NCI-H524 treated with DMSO at 0.1 percent for 48 hours (cell line): ENCODE results near the gene CERS2.

Experiments
- DNase-seq: peaks from one replicate; lab custom pipeline; 2025; lab: John Stamatoyannopoulos, UW

The CERS2 gene, protein sequence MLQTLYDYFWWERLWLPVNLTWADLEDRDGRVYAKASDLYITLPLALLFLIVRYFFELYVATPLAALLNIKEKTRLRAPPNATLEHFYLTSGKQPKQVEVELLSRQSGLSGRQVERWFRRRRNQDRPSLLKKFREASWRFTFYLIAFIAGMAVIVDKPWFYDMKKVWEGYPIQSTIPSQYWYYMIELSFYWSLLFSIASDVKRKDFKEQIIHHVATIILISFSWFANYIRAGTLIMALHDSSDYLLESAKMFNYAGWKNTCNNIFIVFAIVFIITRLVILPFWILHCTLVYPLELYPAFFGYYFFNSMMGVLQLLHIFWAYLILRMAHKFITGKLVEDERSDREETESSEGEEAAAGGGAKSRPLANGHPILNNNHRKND

DNA sequence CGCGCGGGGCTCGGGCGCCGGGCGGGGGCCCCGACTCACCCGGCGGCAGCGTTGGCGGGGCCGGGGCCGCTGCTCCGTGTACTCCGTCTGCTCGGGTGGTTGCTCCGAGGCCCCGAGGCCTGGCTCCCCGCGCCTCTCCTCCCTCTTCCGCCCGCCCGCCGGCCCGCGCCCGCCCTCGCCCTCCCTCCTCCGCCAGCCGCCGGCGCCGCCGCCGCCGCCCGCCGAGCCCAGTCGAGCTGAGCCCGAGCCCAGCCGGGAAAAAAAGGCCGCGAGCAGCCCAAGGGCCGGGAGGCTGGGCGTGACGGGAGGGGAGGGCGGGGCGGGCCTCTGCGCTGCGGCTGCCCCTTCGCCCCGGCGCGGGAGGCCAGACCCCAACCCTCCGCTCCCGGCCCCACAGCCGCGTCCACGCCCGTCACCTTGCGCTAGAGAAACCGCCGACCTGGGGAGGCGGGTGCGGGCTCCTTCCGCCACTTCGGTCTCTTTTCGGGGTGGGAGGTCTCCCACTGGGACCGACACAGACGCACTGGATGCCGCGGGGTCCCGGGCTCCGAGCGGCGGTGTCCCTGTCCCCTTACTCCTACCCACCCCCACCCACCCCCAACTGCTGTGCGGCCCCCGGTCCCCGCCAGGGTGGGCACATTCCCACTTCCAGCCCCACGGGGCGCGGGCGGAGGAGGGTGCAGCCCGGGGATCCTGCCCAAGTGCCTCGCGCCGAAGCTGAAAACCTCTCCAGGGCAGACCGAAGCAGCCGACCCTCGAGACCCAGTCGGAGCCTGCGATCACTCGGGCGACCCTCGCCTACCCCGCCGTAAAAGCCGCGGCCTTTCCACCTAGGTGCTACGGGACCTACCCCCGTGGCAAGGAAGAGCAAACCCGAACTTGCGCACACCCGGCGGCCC is at the start of gene CERS2:
CERS2 (minus strand) TSS at position 256 of the 899 bp plus-strand sequence. CDS start 5,745 bp downstream, outside the sequence.
- DNase-seq: no peak

DNA sequence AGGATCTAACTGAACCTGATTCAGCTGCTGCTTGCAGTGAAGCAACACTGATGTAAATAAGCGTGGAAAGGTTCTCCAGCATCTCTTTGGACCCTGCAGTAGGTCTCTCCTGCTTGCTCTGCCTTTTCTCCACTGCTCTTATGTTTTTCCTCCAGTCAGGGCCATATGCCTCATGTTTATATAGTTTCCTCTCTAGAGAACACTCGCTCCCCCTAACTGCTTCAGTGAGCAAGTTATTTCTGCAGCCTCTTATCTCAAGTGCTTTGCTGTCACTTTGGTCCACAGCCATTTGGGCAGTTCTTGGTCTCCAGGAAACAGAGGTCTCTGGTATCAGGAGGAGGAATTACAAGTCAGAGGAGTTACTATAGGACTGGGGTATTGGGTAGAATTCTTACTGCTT is 38.9 kb upstream of the CERS2 start:
- DNase-seq: peak; percentile 42

DNA sequence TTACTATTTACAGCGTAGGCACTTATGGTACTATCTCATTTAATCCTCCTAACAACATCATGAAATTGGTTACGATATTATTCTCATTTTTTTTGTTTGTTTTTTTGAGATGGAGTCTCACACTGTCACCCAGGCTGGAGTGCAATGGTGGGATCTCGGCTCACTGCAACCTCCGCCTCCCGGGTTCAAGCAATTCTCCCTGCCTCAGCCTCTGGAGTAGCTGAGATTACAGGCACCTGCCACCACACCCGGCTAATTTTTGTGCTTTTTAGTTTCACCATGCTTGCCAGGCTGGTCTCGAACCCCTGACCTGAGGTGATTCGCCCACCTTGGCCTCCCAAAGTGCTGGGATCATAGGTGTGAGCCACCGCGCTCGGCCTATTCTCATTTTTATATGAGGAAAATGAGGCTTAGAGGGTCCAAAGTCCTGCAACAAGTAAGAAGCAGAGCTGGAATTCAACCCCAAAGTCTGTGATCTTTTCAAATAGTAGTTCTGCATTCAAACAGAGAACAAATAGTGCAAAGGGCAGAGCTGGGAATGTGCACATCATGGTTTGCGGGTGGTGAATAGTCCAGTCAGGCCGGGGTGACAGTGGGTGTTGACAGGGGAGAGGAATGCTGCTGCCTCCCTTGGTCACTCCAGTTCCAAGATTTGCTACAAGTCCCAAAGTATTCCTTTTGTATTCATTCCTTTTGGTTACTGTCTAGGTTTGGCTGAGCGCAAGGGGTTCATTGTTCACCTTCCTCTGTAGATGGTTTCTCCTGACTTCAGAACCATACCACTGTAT is 38.2 kb upstream of the CERS2 start:
- DNase-seq: no peak

DNA sequence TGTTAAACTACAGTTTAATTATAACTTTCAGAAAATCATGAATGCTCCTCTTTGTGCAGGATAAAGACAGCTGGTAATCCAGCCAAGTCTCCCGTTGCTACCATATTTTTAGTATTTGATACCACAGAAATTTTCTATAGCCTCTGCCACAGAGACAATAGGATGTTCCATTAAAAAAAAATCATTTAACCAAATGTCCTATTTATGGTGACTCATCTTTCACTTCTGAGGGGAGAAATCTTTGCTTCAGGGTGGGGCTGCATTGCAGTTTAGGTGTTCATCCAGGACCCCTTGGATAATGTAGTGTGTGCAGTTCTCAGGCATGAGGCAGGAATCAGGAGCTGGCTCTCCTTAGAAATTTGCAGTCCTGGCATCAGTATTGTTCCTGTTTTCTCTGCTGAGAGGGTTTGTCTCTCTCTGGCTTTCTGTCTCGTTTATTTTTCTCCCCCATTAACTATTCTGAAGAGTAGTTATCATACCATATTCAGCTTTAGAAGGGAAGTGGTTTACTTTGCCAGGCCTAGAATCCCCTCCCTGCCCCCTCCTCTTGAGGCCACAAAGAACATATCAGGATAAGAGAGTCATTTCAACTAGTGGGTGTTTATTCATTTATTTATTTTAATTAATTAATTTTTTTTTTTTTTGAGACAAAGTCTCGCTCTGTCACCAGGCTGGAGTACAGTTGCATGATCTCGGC is 36.7 kb upstream of the CERS2 start:
- DNase-seq: no peak

DNA sequence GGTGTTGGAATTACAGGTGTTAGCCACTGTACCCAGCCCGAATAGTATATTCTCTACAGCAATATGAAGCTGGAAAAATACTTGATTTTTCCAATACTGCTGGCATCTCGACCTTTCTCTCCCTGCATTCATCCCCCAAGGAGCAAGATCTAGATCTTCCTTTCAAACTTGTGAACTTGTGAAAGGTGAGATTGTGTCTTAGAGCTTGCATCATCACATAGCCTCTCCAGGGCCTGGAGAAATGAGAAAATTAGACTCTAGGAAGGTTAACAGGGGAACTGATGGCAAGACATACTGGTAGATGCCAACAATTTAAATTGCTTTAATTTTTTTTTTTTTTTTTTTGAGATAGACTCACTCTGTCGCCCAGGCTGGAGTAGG is 35.7 kb upstream of the CERS2 start:
- DNase-seq: no peak

DNA sequence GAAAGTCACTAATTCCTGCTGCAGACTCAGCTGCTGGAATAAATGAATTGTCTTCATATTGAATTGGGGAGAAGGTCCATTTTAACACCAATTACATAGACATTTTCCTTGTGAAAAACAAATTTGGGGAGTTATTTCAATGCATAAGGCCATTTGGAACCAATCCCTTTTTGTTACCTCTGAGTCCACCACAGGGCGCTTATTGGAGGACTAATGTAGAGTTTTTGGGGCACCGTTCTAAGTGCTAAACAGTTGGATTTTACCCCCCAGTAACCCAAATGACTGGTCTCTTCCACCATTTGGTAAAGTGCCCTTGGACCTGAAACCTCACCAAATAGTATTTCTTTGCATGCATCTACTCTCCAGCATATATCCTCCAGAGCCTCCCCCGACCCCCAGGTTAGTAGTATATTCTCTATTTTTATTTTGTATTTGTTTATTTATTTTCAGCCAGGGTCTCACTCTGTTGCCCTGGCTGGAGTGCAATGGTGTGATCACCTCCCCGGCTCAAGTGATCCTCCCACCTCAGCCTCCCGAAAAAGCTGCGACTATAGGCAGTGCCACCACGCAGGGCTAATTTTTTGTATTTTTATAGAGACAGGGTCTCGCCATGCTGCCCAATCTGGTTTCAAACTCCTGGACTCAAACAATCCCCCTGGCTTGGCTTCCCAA is 35.2 kb upstream of the CERS2 start:
- DNase-seq: no peak

DNA sequence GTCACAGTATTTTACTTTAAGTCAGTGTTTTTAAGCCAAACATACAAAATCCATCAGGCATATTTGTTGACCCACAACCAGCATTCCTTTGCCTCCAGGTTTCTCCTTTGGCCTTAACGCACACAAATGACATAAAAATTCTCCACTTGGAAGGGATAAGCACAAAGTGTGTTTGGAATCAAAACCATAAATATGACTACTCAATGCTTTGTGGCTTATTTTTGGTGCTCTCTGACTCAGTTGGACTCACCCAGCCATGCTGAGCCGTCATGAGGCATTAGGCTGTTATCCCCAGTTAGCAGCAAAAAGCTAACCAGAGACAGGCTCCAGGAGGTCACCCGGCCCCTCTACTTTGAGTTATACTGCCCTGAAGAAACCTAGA is 34.6 kb upstream of the CERS2 start:
- no peak for DNase-seq

DNA sequence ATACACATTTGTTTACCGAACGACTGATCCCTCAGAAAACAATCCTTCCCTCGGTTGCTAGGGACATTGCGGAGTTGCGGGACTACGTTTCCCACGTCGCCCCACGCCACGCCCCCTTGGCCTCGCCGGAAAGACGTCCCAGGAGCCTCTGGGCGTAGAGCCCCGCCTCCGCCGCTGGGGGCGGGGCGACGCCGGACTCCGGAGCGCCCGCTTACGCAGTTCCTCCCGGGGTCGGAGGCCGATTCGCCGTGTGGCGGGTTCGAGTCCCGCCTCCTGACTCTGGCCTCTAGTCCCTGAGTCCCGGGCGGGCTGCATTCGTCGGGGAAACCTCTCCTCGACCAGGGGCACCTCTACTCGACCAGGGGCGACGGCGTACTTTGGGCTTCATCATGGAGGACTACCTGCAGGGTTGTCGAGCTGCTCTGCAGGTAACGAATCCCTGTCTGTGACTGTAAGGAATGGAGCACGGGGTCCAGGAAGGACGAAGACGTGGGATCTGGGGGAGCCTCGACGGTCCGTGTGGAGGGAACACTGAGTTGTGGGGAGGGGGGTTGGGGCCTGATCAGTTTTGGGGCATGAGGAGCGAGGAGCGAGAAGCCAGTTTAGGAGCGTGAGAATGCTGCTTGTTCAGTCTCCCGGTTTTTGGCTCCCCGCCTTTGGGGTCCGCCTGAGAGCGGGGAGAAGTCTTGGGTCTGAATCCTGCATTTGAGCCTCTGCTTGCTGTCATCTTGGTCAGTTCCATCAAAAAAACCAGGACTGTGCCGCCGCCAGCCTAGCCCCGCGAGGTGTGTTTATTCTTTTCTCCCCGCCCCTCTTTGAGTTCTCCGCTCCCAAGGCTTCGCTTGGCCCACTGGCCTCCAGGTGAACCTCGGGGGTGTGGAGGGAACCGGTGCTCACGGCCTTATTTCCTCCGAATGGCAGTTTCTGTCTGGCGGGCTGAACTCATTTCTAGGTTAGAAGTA is 33.9 kb upstream of the CERS2 start, which contains the start of gene PRUNE1:
PRUNE1 (plus strand) TSS at position 206 of the 962 bp plus-strand sequence; CDS start at position 390, 184 bp downstream.
- DNase-seq: peak; percentile 37

DNA sequence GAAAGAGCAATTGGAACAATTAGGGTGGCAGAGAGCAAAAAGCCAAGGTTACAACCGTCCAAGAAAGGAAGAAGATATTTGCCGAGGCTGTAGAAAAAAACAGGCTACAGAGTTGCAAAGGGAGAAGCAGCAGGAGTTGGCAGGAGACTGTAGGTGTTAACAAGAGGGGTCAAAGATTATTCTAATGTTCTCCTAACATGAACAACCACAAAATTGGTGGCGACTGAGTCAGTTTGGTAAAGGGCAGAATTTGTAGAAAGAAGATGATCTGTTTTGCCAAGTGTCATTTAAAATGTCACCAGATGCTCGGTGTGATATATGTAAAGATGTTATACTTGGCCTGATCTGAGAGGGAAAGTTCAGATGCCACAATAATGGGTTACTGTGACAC is 33.2 kb upstream of the CERS2 start:
- DNase-seq: no peak

DNA sequence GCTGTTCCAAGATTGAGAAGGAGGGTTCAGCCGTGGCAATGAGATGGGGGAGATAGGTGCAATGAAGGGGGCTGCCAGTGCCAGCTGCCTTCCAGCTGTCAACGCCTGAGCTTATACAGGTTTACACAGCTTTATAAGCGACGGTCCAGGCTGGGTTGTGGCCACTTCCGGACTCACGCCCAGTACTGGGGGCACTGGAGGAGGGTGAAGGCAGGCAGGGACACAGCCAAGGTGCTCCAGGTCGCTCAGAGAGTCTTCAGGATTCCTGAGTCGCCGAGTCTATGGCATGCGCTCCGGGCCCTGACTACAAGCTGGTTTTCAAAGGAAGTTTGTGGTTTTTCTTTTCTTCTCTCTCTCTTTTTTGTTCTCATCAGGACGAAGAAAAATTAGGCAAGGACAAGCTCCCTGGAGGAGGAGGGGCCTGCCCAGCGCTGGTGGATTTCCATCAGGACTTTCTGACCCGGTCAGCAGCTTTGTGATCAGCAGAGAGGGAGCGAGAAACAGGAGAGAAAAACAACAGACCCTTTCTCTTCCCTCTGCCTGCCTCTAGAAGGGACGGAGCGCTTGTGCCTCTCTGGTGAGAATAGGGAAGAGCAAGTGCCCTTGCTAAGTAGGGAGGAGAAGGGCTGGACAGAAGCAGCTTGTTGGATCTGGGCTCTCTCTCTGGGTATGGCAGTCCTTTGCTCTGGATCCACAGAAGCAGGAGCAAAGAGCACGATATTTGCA is 31.9 kb upstream of the CERS2 start, which contains the start of gene MINDY1:
MINDY1 (minus strand) TSS at position 576 of the 726 bp plus-strand sequence. CDS start 4,285 bp downstream, outside the sequence.
- DNase-seq: peak; percentile 28

DNA sequence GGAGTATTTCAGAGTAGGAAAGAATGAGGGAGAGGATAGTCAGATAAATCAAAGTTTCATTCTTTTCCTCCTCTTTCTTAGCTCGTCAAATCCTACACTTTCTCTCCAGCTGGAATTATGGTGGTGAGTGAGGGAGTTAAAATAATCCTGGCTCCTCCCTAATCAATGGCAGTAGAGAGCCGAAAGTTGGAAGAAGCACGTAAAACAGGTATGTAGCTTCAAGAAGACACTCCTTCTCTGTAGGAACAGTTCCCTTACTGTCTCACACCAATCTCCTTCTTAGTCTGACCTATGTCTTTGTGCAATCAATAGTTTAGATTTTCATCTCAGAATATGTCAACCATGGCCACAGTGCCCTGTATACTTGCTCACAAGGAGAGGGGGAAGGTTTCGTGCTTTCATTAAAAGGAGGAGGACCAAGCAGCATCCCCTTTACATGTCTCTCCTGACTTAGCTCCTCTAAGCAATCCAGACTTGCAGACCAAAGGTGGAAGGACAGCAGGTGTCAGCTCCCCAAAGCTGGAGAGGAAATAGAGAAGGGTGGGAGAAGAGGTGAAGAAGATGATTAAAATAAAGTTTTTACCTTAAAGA is 31.2 kb upstream of the CERS2 start:
- no peak for DNase-seq

DNA sequence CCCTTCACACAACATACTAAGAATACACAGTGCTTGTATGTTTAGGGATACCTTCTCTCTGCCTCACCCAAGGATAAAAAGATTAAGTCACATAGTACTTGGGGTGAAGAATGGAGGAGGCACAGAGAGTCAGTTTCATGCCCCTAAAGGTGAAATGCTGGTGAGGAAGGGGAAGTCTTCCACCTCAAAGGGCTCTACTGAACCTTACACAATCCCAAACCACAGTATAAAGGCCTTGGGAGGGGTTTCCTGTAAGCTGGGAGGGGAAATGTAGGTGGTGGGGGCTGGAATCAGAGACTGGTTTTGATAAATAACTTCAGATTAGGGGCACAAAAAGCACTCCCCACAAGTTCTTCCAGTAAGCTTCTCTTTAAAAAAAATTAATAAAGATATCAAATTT is 28.5 kb upstream of the CERS2 start:
- no peak for DNase-seq

DNA sequence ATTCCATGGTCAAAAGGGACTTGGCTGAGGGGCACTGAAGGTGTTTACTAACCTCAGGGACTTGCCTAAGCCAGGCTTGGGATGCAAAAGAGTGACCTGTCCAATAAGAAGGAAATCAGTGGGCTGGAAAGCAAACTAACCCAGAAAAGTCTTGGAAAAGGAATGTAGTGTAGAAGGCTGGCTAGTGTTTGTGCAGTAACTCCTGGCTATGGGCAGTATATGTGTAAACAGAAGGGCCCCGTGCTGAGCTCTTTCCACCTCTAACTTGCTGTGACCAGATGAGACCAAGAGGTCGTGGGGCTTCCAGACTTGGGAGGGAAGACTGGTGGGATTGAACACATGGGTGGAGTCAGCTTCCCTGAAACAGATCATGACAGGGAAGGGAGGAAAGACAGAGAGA is 28.0 kb upstream of the CERS2 start:
- DNase-seq: no peak

DNA sequence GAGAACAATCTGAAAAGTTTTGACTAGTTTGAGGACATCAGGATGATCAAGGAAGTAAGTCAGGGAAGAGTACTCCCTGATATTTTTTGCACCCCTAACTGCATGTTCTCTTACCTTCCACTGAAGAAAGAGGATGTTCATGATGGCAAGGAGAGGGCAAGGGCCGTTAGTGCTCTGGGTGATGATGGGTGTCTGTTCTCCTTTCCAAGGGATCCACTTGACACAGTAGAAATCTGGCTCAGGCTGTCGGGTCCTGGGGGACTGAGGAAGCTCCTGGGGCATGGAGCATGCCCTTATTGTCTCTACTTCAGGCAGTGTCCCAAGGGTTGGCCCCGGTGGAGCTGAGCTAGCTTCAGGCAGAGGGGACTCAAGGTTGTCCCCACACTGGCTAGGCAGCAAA is 27.4 kb upstream of the CERS2 start:
- no peak for DNase-seq

DNA sequence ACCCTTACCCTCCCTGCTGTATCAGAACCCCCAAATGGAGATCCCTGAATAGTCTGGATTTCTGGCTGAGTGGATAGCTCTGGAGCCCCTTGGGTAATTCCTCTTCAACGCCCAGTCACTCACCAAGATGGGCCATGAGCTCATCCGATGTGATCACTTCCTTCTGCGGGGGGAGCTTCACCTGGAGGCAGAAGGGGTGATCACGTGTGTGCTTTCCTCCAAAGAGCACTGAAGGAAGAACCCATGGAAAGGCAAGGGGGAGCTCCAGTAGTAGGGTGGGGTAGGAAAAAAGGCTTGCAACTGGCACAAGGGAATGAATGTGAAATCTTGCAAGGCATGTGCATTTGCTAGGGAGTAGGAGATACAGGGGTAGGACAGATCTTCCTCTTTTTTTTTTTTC is 27.0 kb upstream of the CERS2 start:
- DNase-seq: no peak

DNA sequence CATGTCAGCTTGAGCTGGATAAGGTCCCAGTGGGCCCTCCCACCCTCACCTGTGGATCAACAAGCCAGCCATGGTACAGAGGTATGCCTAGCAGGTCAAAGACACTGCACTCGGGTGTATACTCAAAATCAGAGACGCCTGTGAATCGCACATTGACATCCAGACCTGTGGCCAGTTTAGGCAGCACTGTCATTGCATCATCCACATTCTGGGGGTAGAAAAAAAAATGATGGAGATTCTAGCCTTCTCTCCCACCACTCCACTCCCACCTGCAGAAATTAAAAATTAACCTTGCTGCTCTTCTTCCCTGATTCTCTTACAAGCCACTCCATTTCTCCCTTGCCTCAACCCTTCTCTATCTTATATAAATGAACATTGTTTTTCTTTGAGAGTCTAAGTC is 25.8 kb upstream of the CERS2 start:
- DNase-seq: no peak

DNA sequence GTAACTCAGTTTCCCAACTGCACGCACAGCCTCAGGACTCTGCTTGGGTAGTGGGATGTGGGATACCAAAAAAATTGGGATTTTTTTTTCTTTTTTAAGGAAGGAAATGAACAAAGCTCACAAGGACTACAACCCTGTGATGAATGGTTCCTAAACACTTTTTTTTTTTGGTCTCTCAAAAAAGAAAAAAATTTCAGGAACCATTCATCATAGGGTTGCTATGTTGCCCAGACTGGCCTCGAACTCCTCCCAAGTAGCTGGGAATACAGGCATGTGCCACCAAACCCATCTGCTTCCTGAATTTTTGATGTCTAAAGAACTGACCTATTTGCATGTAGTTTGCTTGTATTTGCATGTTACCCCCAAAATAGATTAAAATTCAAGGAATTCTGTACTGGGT is 25.3 kb upstream of the CERS2 start:
- no peak for DNase-seq

DNA sequence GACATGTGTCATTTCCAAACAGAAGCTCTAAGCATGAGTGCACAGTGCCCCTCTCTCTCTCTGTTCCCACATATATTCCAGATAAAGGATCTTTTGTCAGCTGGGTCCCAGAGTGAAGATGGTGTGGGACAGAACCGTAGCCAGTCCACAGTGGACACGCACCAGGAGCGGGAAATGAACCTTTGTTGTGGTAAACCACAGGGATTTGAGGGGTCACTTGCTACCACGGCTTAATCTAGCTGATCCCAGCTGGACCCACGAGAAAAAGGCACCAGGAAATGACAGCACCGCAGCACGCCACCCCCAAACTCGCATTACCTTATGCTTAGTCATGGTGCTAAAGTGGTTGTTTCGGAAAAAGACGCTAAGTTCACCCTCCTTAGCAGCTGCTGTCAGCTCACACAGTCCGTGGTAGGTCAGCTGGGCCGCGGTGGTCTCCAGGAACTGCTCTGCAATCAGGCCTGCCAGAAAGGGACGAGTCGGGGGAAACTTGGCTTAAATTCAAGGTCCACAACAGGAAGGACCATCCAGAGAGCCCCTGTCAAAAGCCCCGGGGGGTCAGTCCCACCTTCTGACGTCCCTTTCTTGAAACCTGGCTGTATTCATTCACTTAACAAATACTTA is 24.5 kb upstream of the CERS2 start:
- no peak for DNase-seq
